Right cardiac atrium (tissue), 5 donors: ENCODE data around the gene CHAC1. TPM values are rescaled to one million over a fixed set of nuclear protein-coding genes. Genes with fewer than 3 reads are reported as not detected.

Experiments
- ATAC-seq, 2 donors: fragments of 200-7000 bp; cut with Tn5 transposase; one replicate each; pipeline versions ENCODE4 v1.8.0 to v1.9.1; 2020; ENCODE audit warnings: moderate library complexity in 2 of 2, mild to moderate bottlenecking in 1 of 2
- DNase-seq, 3 donors: peaks; one replicate each; pipeline ENCODE4 v3.0.0-alpha.2; 2020
- H3K27ac ChIP-seq: one replicate; pipeline ENCODE4 v1.5.1; 2013; ENCODE audit warnings: mild to moderate bottlenecking, low read length, control low read depth, moderate library complexity
- H3K27me3 ChIP-seq: one replicate; pipeline ENCODE4 v1.6.1; 2013; ENCODE audit not compliant: control insufficient read depth, insufficient read depth
- H3K4me1 ChIP-seq: one replicate; pipeline ENCODE4 v1.6.1; 2013; ENCODE audit warnings: low read length; ENCODE audit not compliant: control insufficient read depth, insufficient read depth
- H3K4me3 ChIP-seq: one replicate; pipeline ENCODE4 v1.5.1; 2013; ENCODE audit warnings: low read length, control low read depth
- H3K9me3 ChIP-seq: one replicate; pipeline ENCODE4 v1.6.1; 2013; ENCODE audit warnings: low read length; ENCODE audit not compliant: control insufficient read depth
- WGBS: extraction: QIAGEN DNeasy Blood & Tissue Kit; methylation state at CpG from one replicate; pipeline ENCODE4 v1.1.7; 2013; 5-methylcytosine and 5-hydroxymethylcytosine counted together
- intact Hi-C, 4 donors: fragments of 100-400 bp; cut with DNase I; formaldehyde crosslinking; loops; one replicate each; pipeline versions ENCODE4 v1.11.0 to v1.14.0; 2022 to 2023
- polyA plus RNA-seq: library from polyadenylated mRNA; stranded (reverse); fragments of 200-250 nt; gene quantifications from one replicate; pipeline ENCODE4 v1.2.3, GENCODE V29; 2013
- total RNA-seq, 4 donors: library from RNA; stranded (reverse); fragmentation: NEBNext Ultra II Directional; extraction: Animal tissue kit (Norgen Biotek cat#: 25700); gene quantifications; one replicate each; pipeline ENCODE4 v1.2.1, GENCODE V29; 2021
- donor health status: healthy with polysubstance abuse.
- donor health status: DM: no; HTN: yes; CAD: no.
- donor health status: DM: no; HTN: no; CAD: no.
- donor health status: DM: no; HTN: yes; CAD: no; lungs with severe emphysema.
- donor health status: DM: yes; HTN: yes; CAD: no.

CHAC1 gene
- total and polyA plus RNA-seq, 5 donors: 1.6 to 3.2 (median 1.8) TPM

DNA sequence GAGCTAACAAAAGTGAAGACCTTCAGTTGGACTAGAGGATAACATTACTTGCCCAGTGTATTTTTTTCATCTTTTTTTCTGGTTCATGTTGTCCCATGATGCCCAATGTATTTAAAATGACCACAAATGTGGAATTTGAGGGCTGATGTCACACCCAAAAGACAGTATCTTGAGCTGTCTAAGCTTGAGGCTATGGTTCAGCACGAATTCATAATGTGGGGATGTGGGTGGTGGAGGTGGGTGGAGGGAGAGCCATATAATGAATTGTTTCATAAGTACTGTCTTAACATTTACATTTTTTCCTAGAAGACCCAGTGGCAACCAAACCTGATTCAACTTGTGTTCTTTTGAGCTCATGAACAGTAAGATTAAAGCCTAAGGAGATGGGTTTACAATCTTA is 37.5 kb downstream of the CHAC1 start:
- intact Hi-C loops: no loop called here
- Histone ChIP-seq H3K27ac (no peak overlapping the region), H3K4me1 (no peaks in the 10 kb centered on the region), H3K27me3 (no peaks in the 10 kb centered on the region), H3K4me3 (no peak overlapping the region), H3K9me3 (no peaks in the 10 kb centered on the region)
- DNase-seq (no peak), ATAC-seq (no peak)
- 0% methylated on average over 1 of the region's 1 CpG for WGBS

DNA sequence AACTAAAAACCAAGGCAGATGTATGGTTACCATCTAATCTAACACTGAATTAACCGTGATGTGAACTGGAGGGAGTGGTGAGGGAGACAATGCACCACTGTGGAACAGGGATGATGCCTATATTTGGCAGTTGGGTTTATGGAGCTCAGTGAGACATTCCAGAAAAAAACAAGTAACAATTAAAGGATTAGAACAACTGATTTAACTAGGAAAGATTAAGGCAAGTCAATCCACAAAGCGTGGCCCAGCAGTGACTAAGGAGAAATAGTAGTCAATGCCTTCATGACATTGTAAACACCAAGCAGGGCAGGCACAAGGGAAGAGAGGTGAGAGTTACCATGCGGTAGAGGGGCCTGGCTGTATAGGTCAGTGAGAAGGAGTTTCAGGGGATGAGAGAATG is 38.1 kb downstream of the CHAC1 start:
- H3K9me3 ChIP-seq: no peaks in the 10 kb centered on the region
- H3K4me3 ChIP-seq: no peak overlapping the region
- H3K27me3 ChIP-seq: no peaks in the 10 kb centered on the region
- DNase-seq (no peak), ATAC-seq (no peak)
- 93% methylated on average over 3 of the region's 3 CpGs for WGBS
- no peaks in the 10 kb centered on the region for H3K4me1 ChIP-seq
- no peak overlapping the region for H3K27ac ChIP-seq
- intact Hi-C loops: no loop called here

DNA sequence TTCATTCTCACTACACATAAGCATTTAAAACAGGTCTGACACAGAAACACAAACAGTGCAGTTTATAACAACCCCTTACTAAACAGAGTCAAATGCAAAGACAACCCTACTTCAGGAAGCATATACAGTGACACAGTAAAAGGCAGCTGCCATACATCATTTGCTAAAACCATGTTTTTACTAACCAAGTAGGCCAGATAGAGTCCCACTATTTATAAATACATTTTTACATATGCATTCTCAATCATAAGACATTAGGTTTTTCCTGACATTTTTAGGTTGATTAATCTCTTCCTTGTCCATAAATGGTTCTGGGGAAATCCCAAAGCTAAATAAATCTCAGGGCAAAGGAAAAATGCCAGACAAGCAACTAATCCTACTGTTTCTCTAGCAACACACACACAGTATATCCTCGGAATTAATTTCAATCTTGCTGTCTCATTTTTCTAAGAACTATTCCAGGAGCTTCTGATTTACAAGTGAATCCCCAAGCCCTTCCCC is 39.0 kb downstream of the CHAC1 start:
- no peak for DNase-seq
- no peaks in the 10 kb centered on the region for H3K9me3 ChIP-seq
- H3K27me3 ChIP-seq: no peaks in the 10 kb centered on the region
- intact Hi-C loops: no loop called here
- H3K27ac ChIP-seq: no peak overlapping the region
- no peaks in the 10 kb centered on the region for H3K4me1 ChIP-seq
- ATAC-seq: no peak
- H3K4me3 ChIP-seq: no peak overlapping the region
- 41% methylated on average over 1 of the region's 1 CpG for WGBS

DNA sequence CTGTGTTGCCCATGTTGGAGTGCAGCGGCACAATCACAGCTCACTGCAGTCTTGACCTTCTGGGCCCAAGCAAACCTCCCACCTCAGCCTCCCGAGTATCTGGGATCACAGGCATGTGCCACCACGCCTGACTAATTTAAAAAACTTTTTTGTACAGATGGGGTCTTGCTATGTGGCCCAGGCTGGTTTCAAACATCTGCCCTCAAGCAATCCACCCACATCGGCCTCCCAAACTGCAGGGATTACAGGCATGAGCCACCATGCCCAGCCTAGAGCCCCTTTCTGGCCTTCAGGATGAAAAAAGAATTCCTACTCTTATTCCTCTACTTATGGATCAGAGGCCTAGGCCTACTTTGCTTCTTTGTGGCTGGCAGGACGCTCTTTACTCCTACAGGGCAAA is 39.6 kb downstream of the CHAC1 start:
- 88% methylated on average over 5 of the region's 5 CpGs for WGBS
- intact Hi-C loops: no loop called here
- Histone ChIP-seq H3K27ac (no peak overlapping the region), H3K27me3 (no peaks in the 10 kb centered on the region), H3K9me3 (no peaks in the 10 kb centered on the region), H3K4me3 (no peak overlapping the region), H3K4me1 (no peaks in the 10 kb centered on the region)
- ATAC-seq: no peak
- no peak for DNase-seq

DNA sequence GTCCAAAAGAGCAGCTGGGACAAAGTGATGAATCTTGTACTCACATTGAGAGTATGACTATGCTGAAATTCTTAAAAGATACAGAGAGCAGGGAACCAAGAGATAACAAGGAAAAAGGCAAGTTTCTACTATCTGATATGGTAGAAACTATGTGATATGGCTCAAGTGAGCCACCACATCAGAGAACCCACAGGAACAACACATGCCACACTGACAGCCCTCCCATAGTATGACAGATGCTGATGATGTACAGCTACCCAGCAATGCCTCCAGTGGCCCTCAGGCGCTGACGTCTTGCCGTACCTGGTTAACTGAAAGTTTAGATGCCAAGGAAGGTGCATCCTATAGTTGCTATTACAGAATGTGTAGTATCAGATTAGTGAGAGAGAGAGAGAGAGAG is 42.4 kb downstream of the CHAC1 start:
- 90% methylated on average over 3 of the region's 3 CpGs for WGBS
- ATAC-seq (no peak), DNase-seq (no peak)
- no peaks in the 10 kb centered on the region for H3K4me1 ChIP-seq
- no peak overlapping the region for H3K4me3 ChIP-seq
- H3K27ac ChIP-seq: no peak overlapping the region
- intact Hi-C loops: no loop called here
- no peaks in the 10 kb centered on the region for H3K27me3 ChIP-seq
- H3K9me3 ChIP-seq: no peaks in the 10 kb centered on the region

DNA sequence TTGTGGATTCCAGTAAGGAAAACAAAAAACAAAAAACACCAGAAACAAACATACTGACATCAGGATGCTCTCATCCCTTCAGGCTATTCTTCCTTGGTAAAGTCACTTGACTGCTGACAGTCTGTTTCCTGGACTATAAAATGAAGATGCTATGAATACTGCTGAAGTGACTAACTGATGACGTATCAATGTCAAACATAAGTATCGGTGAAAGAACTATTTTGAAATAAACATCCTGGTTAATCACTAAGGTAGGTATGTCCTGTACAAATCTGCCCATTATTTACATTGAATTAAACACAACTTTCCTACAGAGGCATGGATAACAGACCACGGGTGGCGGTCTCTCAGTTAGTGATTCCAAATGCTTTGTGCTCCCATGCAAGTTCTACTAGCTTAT is 45.9 kb downstream of the CHAC1 start:
- WGBS: 96% methylated on average over 4 of the region's 4 CpGs
- Histone ChIP-seq H3K27ac (no peak overlapping the region), H3K9me3 (no peaks in the 10 kb centered on the region), H3K4me1 (no peaks in the 10 kb centered on the region), H3K4me3 (no peak overlapping the region), H3K27me3 (no peaks in the 10 kb centered on the region)
- DNase-seq (no peak), ATAC-seq (no peak)
- intact Hi-C loops: no loop called here

DNA sequence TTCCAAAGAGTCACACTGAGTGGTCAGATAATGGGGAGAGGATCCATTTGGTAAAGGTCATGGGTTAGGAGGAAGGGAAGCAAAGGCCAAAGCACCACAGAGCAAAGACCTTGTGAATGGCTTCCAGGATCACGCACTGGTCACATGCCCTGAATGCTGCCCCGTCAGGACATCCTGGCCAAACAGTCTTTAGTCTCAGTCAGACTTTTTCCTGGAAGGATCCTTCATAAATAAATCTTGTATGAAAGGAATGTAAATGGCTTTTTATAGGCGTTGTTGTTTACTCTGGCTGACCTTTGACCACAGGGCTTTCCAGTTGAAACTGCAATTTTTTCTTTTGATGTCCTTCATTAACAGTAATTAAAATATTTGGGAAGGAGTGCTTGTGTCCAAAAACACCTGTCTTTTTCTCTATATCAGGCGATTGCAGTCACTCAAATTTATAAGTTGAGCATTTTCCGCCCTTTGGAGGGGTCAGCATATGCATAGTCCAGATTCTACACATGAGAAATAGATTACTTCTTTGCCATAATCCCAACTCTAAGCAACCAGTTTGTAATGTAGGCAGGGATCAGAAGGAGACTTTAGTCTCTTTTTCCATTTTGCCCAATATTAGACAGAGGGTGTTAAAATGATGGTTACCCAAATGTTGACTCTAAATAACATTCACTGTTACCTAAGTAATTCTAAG is 48.4 kb downstream of the CHAC1 start:
- intact Hi-C loops: loop anchor here in 1 of 4 donors (10.0 kb wide), 1 partner anchor 47 kb away; the partner anchor contains the start of gene CHAC1

DNA sequence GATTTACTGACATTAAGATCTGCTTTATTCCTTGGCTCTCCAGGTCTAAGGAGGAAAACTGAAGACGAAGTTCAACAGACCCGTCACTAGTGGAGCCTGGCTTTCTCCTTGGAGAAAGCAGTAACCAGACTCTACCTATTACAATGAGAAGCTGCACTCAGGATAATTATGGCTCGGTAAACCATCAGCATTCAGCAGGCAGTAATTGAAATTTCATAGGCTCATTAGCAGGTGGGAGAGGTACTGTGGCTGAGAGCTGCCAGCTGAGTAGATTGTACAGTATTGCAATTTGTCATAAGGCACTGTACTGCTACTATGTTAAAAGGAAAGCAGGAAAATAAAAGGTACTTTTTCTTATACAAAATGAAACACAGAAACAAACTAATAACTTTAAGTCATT is 51.2 kb downstream of the CHAC1 start:
- WGBS: 91% methylated on average over 3 of the region's 3 CpGs
- H3K27ac ChIP-seq: no peak overlapping the region
- DNase-seq (no peak), ATAC-seq (no peak)
- H3K27me3 ChIP-seq: no peaks in the 10 kb centered on the region
- H3K4me1 ChIP-seq: no peaks in the 10 kb centered on the region
- H3K4me3 ChIP-seq: no peak overlapping the region
- no peaks in the 10 kb centered on the region for H3K9me3 ChIP-seq
- intact Hi-C loops: loop anchor here in 1 of 4 donors (10.0 kb wide), 1 partner anchor 50 kb away; the partner anchor contains the start of gene CHAC1

More for the DNA sequence above, 48.4 kb downstream of the CHAC1 start:
- Histone ChIP-seq H3K4me1 (no peaks in the 10 kb centered on the region), H3K4me3 (no peak overlapping the region), H3K27ac (no peak overlapping the region), H3K27me3 (no peaks in the 10 kb centered on the region), H3K9me3 (no peaks in the 10 kb centered on the region)
- no peak for DNase-seq
- 77% methylated on average over 5 of the region's 5 CpGs for WGBS
- ATAC-seq: peak in 1 of 2 donors; percentile 26

Other genes starting within 250 kb of the CHAC1 start
- gene RMDN3, start 198.2 kb upstream of the CHAC1 start, total RNA-seq: 10 to 100 TPM; 15.4 to 21.0 (median 18.0) TPM
- 17.6 TPM for gene RMDN3, start 198.2 kb upstream of the CHAC1 start, polyA plus RNA-seq
- 10 to 100 TPM in 1 of 4 donors, 1 to 10 TPM in 3; 6.1 to 11.5 (median 7.6) TPM for gene GCHFR, start 189.4 kb upstream of the CHAC1 start, total RNA-seq
- gene GCHFR, start 189.4 kb upstream of the CHAC1 start, polyA plus RNA-seq: 14.9 TPM
- under 1 TPM; 0.17 to 0.41 (median 0.31) TPM for gene C15orf62, start 183.5 kb upstream of the CHAC1 start, total RNA-seq
- gene C15orf62, start 183.5 kb upstream of the CHAC1 start, polyA plus RNA-seq: 0.25 TPM
- gene ZFYVE19, start 146.4 kb upstream of the CHAC1 start, total RNA-seq: 10 to 100 TPM; 14.4 to 25.7 (median 19.3) TPM
- gene ZFYVE19, start 146.4 kb upstream of the CHAC1 start, polyA plus RNA-seq: 15.6 TPM
- gene DNAJC17, start 146.0 kb upstream of the CHAC1 start, total RNA-seq: 10 to 100 TPM; 17.1 to 19.6 (median 18.8) TPM
- 30.6 TPM for gene DNAJC17, start 146.0 kb upstream of the CHAC1 start, polyA plus RNA-seq
- not detected for gene PPP1R14D, start 124.8 kb upstream of the CHAC1 start, total RNA-seq
- gene PPP1R14D, start 124.8 kb upstream of the CHAC1 start, polyA plus RNA-seq: not detected
- 1 to 10 TPM in 1 of 4 donors, under 1 TPM in 3; 0.46 to 1.1 (median 0.66) TPM for gene SPINT1, start 109.4 kb upstream of the CHAC1 start, total RNA-seq
- 0.43 TPM for gene SPINT1, start 109.4 kb upstream of the CHAC1 start, polyA plus RNA-seq
- not detected for gene RHOV, start 79.2 kb upstream of the CHAC1 start, total RNA-seq
- not detected for gene RHOV, start 79.2 kb upstream of the CHAC1 start, polyA plus RNA-seq
- gene VPS18, start 59.0 kb upstream of the CHAC1 start, total RNA-seq: 10 to 100 TPM; 17.6 to 21.0 (median 19.4) TPM
- 12.7 TPM for gene VPS18, start 59.0 kb upstream of the CHAC1 start, polyA plus RNA-seq
- gene DLL4, start 24.1 kb upstream of the CHAC1 start, total RNA-seq: 10 to 100 TPM in 1 of 4 donors, 1 to 10 TPM in 3; 5.9 to 14.4 (median 7.2) TPM
- 7.2 TPM for gene DLL4, start 24.1 kb upstream of the CHAC1 start, polyA plus RNA-seq
- gene INO80, start 162.8 kb downstream of the CHAC1 start, total RNA-seq: 10 to 100 TPM in 3 of 4 donors, 1 to 10 TPM in 1; 9.9 to 14.9 (median 12.6) TPM
- gene INO80, start 162.8 kb downstream of the CHAC1 start, polyA plus RNA-seq: 5.8 TPM